D721Med (cell line): ENCODE data around the gene LMCD1.

Experiments used
- DNase-seq: peaks from one replicate; pipeline ENCODE4 v3.0.0; 2011; ENCODE audit warnings: low spot score; ENCODE audit not compliant: insufficient read length
- FAIRE-seq: peaks from 2 replicates; lab custom pipeline; 2011; peaks lifted over from hg19 to GRCh38; lab: Jason Lieb, UNC
- CTCF ChIP-seq: IDR thresholded peaks from 2 replicates; pipeline ENCODE4 v1.5.1; 2012; ENCODE audit warnings: mild to moderate bottlenecking, control low read depth; ENCODE audit not compliant: insufficient read depth; ENCODE audit errors: missing control alignments

LMCD1 gene

GRCh38 chr3:8529738-8530525 lies 28.3 kb downstream of the LMCD1 start:
- DNase-seq = no peak
- no peak for FAIRE-seq
- no peak for TF ChIP-seq CTCF

- DNase-seq (no peak), FAIRE-seq (no peak)
- no peak for TF ChIP-seq CTCF
These were observed 29.0 kb downstream of the LMCD1 start for GRCh38 chr3:8530581-8530980.

GRCh38 chr3:8532251-8532871 lies 30.7 kb downstream of the LMCD1 start:
- no peak for TF ChIP-seq CTCF
- DNase-seq (no peak), FAIRE-seq (no peak)

- no peak for DNase-seq
These were observed 34.8 kb downstream of the LMCD1 start for GRCh38 chr3:8536096-8537056.

GRCh38 chr3:8537440-8537839 lies 35.8 kb downstream of the LMCD1 start:
- no peak for DNase-seq
- TF ChIP-seq CTCF = no peak
- no peak for FAIRE-seq

More at GRCh38 chr3:8536096-8537056, 34.8 kb downstream of the LMCD1 start:
- TF ChIP-seq CTCF = no peak
- no peak for FAIRE-seq

- no peak for FAIRE-seq
- DNase-seq = no peak
- TF ChIP-seq CTCF = no peak
These were observed 36.6 kb downstream of the LMCD1 start for GRCh38 chr3:8538223-8538622.
